ENCODE data around the gene GPX7.

GPX7 gene

DNA sequence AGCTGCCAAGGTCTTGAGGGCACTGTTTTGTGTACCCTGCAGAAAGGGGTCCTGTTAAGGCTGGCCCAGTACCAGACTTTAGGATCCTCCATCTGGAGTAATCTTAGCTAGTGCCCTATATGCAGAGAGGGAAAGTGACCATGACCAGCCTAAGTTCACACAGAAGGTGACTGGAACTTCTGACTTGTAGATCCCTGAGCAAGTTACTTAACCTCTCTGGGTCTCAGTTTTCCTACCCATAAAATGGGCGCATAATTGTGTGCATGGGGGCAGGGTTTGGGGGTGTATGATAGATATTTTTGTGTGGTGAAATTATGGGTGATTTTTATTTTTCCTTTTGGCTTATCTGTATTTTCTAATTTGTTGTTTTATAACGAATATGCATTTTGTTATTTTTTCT is 27.5 kb downstream of the GPX7 start:
- ATAC-seq (ENCODE audit: low read depth) (no peak), DNase-seq (ENCODE audit: low spot score) (no peak)
- no peaks in the 10 kb centered on the region for H3K4me1 ChIP-seq (ENCODE audit: insufficient read depth, poor library complexity, severe bottlenecking)
- H3K27ac ChIP-seq (ENCODE audit: poor library complexity, severe bottlenecking), result no peak overlapping the region
- TF ChIP-seq, protein P1, sequence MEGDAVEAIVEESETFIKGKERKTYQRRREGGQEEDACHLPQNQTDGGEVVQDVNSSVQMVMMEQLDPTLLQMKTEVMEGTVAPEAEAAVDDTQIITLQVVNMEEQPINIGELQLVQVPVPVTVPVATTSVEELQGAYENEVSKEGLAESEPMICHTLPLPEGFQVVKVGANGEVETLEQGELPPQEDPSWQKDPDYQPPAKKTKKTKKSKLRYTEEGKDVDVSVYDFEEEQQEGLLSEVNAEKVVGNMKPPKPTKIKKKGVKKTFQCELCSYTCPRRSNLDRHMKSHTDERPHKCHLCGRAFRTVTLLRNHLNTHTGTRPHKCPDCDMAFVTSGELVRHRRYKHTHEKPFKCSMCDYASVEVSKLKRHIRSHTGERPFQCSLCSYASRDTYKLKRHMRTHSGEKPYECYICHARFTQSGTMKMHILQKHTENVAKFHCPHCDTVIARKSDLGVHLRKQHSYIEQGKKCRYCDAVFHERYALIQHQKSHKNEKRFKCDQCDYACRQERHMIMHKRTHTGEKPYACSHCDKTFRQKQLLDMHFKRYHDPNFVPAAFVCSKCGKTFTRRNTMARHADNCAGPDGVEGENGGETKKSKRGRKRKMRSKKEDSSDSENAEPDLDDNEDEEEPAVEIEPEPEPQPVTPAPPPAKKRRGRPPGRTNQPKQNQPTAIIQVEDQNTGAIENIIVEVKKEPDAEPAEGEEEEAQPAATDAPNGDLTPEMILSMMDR (IDR thresholded peaks at IDR 0.05; ENCODE audit: poor library complexity, severe bottlenecking), result no peak
- no peak overlapping the region for H3K4me3 ChIP-seq (ENCODE audit: severe bottlenecking)
- no peaks in the 10 kb centered on the region for H3K9me3 ChIP-seq (ENCODE audit: severe bottlenecking)
- no peaks in the 10 kb centered on the region for H3K36me3 ChIP-seq (ENCODE audit: low read depth)
- peaks cover 2% of the 10 kb centered on the region for H3K27me3 ChIP-seq (ENCODE audit: insufficient read depth, poor library complexity, severe bottlenecking)

- H3K27ac ChIP-seq (ENCODE audit: poor library complexity, severe bottlenecking), result no peak overlapping the region
- H3K4me3 ChIP-seq (ENCODE audit: severe bottlenecking), result no peak overlapping the region
- peaks cover 5% of the 10 kb centered on the region for H3K4me1 ChIP-seq (ENCODE audit: insufficient read depth, poor library complexity, severe bottlenecking)
- H3K36me3 ChIP-seq (ENCODE audit: low read depth), result no peaks in the 10 kb centered on the region
- TF ChIP-seq, protein P1 (IDR thresholded peaks at IDR 0.05; ENCODE audit: poor library complexity, severe bottlenecking), result no peak
- H3K9me3 ChIP-seq (ENCODE audit: severe bottlenecking), result no peaks in the 10 kb centered on the region
- DNase-seq (ENCODE audit: low spot score) (no peak), ATAC-seq (ENCODE audit: low read depth) (no peak)
- H3K27me3 ChIP-seq (ENCODE audit: insufficient read depth, poor library complexity, severe bottlenecking), result peaks cover 2% of the 10 kb centered on the region
Observed at GRCh38 chr1:52631759-52632331, 29.7 kb downstream of the GPX7 start.

DNA sequence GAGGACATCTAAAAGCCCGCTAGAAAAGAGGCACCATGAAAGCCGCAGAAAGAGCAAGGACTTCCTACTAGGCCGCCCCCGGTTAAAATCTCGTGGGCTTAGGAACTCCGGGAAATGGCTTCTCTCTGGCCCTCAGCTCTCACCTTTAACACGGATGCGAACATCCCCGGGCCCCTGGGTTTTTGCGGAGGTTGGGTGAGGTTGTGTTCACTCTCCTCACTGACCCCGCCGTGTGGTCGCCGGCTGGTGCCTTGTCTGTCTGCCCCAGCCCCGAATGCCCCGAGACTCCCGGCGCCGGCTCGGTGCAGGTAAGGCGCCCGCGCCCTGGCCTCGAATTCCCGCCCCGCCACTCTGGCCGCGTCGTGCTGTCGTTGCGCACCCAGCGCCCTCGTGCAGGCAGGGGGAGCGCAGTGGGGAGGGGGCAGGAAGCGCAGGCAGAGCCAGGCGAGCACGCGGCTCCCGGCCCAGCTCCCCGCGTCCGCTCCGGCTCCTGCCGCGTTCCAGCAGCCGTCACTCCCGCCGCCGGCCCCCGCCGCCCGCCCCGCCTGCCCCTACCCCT is 30.6 kb downstream of the GPX7 start, which contains the start of gene SHISAL2A:
Gene SHISAL2A (plus strand): TSS at position 437 of the 559 bp plus-strand sequence. CDS start 326 bp downstream, outside the sequence.
- Histone ChIP-seq H3K27ac (ENCODE audit: poor library complexity, severe bottlenecking) (no peak within 1 kb of the TSS), H3K9me3 (ENCODE audit: severe bottlenecking) (no peaks in the 10 kb centered on the region), H3K4me3 (ENCODE audit: severe bottlenecking) (no peak within 1 kb of the TSS), H3K4me1 (ENCODE audit: insufficient read depth, poor library complexity, severe bottlenecking) (peaks cover 11% of the 10 kb centered on the region), H3K36me3 (ENCODE audit: low read depth) (no peaks in the 10 kb centered on the region), H3K27me3 (ENCODE audit: insufficient read depth, poor library complexity, severe bottlenecking) (peaks cover 2% of the 10 kb centered on the region)
- peak; percentile 57 for DNase-seq (ENCODE audit: low spot score)
- peak; percentile 50 for ATAC-seq (ENCODE audit: low read depth)
- TF ChIP-seq, protein P1 (IDR thresholded peaks at IDR 0.05; ENCODE audit: poor library complexity, severe bottlenecking), result no peak

GRCh38 chr1:52633291-52633754 is 31.2 kb downstream of the GPX7 start:
- no peak for DNase-seq (ENCODE audit: low spot score)
- no peaks in the 10 kb centered on the region for H3K9me3 ChIP-seq (ENCODE audit: severe bottlenecking)
- no peak; the same call in 2 of the 3 replicates for ATAC-seq (ENCODE audit: low read depth)
- peaks cover 2% of the 10 kb centered on the region for H3K27me3 ChIP-seq (ENCODE audit: insufficient read depth, poor library complexity, severe bottlenecking)
- no peak overlapping the region for H3K27ac ChIP-seq (ENCODE audit: poor library complexity, severe bottlenecking)
- peaks cover 11% of the 10 kb centered on the region for H3K4me1 ChIP-seq (ENCODE audit: insufficient read depth, poor library complexity, severe bottlenecking)
- no peak overlapping the region for H3K4me3 ChIP-seq (ENCODE audit: severe bottlenecking)
- H3K36me3 ChIP-seq (ENCODE audit: low read depth), result no peaks in the 10 kb centered on the region
- TF ChIP-seq, protein P1 (IDR thresholded peaks at IDR 0.05; ENCODE audit: poor library complexity, severe bottlenecking), result no peak

DNA sequence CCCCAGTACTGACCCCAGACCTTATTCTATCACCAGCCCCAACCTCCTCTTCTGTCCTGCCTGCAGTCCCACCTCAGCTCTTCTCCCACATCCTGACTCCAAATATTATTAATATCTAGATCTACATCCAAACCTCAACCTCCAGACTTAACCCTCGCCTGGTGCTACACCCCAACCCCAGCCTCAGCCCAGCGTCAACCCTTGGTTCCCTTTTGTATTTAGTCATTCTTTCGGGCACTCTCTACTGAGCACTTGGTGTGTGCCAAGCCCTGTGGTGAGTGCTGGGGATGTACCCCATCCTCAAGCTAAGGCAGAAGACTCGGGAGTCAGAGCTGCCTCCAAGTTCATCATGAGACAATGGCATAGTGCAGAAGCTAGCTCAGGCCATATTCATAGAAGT is 31.9 kb downstream of the GPX7 start:
- Histone ChIP-seq H3K27ac (ENCODE audit: poor library complexity, severe bottlenecking) (no peak overlapping the region), H3K36me3 (ENCODE audit: low read depth) (no peaks in the 10 kb centered on the region), H3K4me3 (ENCODE audit: severe bottlenecking) (no peak overlapping the region), H3K27me3 (ENCODE audit: insufficient read depth, poor library complexity, severe bottlenecking) (peaks cover 2% of the 10 kb centered on the region), H3K4me1 (ENCODE audit: insufficient read depth, poor library complexity, severe bottlenecking) (peaks cover 11% of the 10 kb centered on the region), H3K9me3 (ENCODE audit: severe bottlenecking) (no peaks in the 10 kb centered on the region)
- no peak for DNase-seq (ENCODE audit: low spot score)
- TF ChIP-seq, protein P1 (IDR thresholded peaks at IDR 0.05; ENCODE audit: poor library complexity, severe bottlenecking), result no peak
- no peak for ATAC-seq (ENCODE audit: low read depth)

Data from RWPE2 (cell line).